DMS 273 (cell line): ENCODE data around the gene KLK11.
"Not testable (repeated sequence)": the region's sequence is repeated elsewhere in the genome, so short reads cannot be mapped to it uniquely, and the experiment has no call there.

ENCODE experiments used
- DNase-seq: peaks from one replicate; lab custom pipeline; 2025; ENCODE audit not compliant: unreplicated experiment; lab: John Stamatoyannopoulos, UW

The KLK11 gene

DNA sequence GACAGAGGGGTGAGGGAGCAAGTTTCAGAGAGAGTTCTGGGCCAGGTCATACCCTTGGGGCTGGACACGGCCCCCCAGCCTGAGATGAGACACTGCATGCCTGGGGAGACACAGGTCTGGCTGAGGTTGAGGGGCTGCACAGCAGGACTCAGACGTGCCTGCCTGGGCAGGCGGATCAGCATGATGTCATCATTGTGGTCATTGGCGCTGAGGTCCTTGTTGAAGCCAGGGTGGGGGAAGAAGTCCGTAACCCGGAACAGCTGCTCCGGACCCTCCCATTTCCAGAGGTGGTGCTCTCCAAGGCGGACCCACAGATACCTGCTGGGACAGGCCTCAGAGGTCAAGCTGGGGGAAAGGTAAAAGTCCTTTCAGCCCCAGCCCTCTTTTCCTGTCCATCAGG is 20.0 kb downstream of the KLK11 start:
- no peak for DNase-seq

DNA sequence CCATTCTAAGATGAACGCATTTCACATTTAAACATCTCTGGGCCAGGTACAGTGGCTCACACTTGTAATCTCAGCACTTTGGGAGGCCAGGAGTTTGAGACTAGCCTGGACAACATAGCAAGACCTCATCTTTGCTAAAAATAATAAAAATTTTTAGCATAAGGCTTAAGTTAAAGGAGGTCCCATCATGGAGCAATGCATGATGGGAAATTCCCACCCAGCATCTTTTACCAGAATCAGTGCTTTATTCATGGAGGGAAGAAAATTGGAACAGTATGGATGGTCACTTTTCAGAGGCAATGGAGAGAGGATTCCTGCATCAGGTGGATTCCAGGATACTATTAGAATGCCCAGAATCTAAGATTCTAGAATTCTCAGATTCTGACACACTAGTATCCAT is 21.2 kb downstream of the KLK11 start:
- DNase-seq, result no peak

DNA sequence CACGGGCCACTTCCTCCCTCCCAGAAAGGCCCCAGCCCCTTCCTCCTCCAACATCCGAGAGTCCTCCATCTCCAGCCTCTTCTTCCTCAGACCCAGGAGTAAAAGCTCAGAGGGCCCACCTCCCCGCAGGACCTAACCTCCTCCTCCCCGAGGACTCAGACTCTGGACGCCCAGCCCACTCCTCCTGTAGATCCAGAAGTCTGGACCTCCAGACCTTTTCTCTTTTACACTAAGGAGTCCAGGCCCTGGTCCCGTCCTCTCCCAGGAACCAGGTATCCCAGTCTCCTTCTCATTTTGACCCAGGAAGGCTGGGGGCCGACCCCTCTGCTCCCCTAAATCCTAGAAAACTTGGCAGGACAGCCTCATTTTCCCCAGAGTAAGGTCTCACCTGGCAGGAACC is 23.1 kb downstream of the KLK11 start:
- DNase-seq, result no peak

DNA sequence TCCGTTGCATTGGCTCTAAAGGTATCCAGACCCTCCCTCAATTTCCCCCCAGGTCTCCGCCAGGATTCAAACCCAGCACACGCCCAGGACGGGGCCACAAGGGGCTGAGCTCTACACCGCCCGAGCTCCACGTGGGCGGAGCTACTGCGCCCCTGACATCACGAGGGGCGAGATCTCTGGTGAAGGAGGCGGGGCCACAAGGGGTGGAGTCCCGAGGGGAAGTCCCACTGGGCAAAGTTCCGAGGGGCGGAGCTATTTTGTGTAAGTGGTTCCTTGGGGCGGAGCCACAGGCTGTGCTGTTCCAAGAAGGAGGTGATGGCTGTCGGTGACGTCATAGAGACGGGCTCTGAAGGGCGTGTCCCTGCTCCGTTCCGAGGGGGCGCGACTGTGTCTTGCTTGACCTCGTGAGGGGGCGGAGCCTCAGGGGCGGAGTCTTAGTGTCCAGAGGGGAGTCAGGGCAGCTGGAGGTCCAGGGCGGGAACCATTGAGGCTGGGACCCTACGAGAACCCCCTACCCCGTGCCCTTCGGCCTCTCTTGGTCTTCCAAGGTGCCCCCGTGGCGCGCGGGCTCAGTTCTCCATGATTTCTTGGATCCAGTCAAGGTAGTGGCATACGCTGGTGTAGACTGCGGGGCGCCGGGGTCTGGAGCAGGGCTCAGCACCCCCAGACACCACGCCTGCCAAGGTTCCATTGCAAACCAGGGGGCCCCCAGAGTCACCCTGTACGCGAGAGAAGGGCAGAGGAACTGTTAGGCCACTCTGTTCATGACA is 23.7 kb downstream of the KLK11 start:
- DNase-seq, result no peak

DNA sequence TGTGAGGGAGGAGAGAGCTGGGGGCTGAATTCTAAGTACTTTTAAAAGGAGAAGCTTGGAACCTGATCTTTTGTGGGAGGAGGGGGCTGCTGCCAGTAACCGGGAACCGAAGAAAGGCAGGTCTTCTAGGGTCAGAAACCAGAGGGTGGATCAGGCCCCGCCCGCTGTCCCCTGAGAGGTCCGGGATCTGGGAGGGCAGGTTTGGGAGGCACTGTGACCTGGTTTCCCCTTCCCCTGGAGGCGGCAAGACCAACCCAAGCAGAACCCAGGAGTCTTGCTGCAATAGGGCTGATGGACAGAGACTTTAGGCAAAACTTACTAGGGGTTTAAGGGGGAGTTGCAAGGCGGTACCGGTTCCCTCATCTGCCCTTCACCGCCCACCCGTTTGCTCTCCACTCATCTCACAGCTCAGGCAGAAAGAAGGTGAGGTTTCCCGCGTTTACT is 24.3 kb downstream of the KLK11 start:
- DNase-seq, result no peak

DNA sequence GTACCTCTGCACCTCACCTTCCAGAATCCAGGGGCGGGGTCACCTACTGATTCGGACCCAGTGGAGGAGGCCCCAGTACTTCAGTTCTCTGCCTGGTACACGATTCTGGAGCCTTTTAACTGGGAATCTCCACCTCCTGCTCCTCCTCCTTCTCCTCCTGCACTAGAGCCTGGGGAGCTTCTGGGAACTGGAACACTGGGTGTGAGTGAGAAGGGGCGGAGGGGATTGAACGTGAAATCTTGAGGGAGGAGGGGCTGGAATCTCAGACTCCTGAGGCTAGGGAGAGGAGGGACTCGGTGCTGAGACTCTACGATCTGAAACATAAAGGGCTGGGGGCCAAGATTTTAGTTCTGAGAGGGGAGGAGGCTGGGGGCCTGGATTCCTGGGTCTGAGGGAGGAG is 24.9 kb downstream of the KLK11 start, which contains the start of gene KLK8:
KLK8 (minus strand) TSS at position 90 of the 400 bp plus-strand sequence. CDS start 437 bp downstream, outside the sequence.
- no peak for DNase-seq

DNA sequence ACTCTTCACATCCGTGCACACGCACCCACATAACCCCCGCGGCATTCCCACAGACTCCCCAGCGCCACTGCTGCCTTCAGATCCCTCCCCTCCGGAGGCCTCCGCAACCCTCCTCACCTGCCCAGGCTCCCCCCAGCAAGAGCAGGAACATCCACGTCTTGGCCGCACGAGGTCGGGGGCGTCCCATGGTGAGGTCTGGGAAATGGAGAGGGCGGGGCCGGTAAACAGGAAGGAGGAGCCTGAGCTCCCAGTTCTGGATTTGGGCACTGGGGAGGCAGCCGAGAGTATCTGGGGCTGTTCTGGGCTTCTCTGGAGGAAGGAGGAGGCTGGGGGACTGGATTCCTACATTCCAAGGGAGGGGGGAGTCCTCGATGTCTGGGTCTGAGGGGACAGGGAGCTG is 25.4 kb downstream of the KLK11 start:
- DNase-seq, result no peak

DNA sequence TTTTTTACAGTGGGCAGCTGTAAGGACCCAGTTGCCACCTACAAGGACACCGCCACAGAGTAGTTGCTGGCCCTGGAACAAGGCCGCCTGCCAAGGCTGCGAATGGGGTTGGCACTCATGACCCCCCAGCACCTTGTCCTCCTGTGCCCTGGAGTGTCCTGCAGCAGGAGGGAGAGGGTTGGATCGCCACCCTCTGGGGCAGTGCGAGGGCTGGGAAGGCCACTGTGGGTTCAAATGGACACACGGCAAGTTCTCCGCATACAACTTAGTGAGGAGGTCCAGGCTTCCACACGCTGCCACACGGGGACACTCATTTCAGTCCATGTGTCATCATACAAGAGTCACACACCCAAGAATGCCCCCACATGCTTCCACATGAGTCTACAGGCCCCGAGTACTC is 26.0 kb downstream of the KLK11 start:
- no peak for DNase-seq

DNA sequence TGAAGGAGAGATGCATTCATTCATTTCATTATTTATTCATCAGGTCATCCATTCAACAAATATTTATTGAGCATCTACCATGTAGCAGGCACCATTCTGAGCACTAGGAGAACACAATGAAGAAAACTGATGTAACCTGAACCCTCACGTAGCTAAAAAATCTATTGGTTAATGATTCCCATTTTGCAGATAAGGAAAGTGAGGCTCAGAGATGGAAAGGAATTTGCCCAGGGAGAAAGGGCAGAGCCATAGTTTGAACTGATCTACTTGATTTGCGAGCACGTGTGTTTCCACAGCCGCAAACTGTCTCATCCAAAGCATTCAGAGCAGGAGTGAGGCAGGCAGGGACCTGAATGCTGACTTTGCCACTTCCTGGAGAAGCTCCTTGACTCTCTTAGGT is 27.7 kb downstream of the KLK11 start:
- no peak for DNase-seq

DNA sequence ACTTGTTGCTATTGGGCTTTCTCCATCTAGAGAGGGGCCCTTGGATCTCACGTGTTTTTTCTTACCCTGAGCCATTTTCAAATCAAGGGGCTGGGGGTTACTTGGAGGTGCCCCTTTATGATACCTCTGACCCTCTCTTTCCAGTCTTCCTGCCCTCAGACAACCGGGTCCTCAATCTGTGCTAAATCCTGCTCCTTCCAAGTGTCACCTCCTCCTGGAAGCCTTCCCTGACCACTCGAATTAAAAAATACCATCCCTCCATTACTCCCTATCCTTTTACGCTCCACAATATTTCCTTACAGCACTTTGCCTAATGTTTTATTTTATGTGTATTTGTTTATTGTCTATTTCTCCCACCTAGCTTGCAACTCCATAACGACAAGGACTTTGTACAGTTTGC is 28.4 kb downstream of the KLK11 start:
- no peak for DNase-seq

DNA sequence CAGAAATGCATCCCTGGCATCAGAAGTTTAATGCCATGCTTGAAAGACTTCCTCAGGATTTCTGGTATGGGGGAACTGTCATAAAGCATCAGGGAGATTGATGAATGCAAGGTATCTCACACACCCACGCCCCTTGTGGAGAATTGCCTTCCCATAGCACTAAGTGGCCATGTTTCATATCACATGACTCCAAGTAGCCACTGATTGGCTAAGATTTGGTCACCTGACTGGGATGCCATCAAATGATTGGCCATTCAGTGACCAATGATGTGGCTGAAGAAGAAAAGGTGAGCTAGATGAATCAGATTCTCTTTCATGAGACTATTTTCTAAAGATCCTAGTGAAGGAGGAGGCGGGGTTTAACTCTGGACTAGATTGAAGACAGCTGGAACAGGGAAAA is 32.3 kb downstream of the KLK11 start:
- DNase-seq, result peak; percentile 28

DNA sequence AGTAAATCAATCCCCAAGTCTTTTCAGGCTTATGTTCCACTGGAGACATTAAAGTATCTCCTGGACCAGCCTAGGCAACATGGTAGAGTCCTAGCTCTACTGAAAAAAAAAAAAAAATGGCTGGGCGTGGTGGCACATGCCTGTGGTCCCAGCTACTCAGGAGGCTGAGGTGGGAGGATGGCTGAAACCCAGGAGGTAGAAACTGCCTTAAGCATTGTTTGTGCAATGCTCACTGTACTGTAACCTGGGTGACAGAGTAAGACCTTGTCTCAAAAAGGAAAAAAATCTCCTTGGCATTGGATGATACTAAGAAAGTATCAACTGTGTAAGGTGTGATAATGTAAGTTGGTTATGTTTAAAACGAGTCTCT is 33.8 kb downstream of the KLK11 start:
- no peak for DNase-seq

DNA sequence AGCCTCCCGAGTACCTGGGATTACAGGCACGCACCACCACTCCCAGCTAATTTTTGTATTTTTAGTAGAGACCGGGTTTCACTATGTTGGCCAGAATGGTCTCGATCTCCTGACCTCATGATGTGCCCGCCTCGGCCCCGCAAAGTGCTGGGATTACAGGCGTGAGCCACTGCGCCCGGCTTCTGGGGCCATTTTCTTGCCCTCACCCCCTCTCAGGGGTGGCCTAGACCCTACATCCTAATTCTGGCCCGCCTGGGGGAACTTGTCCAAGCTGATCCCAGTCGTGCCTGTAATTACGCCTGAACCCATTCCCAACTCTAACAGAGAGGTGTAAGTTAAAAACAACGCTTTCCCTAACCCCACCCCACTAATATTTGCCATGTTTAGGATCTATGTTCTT is 42.0 kb downstream of the KLK11 start:
- not testable (repeated sequence) for DNase-seq

DNA sequence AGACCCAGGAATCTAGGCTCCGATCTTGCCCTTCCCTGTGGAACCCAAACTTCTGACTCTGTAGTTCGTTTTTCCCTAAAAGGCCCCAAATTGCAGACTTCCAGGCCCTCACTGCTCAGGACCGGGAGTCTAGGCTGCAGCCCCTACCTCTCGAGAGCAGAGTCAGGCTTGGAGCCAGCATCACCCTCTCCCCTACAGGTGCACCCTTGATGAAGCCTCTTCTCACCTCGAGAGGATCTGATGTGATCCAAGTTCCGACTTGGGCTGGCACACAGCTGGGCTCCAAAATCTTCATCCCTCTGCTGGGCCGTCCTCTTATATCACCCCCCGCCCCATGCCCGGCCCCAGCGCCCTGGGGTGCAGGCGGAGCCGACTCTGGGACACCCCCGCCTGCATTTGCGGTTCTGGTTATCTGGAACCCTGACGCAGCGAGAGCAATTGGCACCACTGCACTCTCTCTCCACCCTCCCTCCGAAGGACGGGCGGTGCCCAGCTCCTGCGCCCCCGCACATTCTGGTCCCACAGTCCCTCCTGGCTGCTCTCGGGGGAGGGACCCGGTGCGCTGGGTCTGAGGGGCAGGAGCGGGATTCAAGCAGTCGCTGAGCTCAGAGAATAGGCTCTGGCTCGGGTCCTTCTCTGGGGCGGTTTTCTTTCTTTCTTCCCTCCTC is 42.7 kb downstream of the KLK11 start, which contains the start of gene KLK7:
KLK7 (minus strand) TSS at position 293 of the 668 bp plus-strand sequence. CDS start 1,518 bp downstream, outside the sequence.
- no peak for DNase-seq

DNA sequence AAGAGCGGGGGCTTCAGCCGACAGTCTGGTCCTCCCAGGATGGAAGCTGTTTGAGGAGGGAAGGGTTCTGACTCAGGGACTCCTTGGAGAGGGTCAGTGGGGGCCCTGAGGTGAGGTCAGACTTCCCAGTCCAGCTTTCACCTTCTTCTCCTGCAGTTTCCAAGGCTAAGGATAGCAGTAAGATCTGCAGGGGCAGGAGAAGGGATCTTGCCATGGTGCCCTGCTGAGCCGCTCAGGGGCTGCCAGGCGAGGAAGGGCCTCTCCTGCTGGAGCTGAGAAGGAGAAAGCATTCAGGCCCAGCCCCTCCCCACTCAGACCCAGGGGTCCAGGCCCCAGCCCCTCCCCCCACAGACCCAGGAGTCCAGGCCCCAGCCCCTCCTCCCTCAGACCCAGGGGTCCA is 44.2 kb downstream of the KLK11 start:
- no peak for DNase-seq

DNA sequence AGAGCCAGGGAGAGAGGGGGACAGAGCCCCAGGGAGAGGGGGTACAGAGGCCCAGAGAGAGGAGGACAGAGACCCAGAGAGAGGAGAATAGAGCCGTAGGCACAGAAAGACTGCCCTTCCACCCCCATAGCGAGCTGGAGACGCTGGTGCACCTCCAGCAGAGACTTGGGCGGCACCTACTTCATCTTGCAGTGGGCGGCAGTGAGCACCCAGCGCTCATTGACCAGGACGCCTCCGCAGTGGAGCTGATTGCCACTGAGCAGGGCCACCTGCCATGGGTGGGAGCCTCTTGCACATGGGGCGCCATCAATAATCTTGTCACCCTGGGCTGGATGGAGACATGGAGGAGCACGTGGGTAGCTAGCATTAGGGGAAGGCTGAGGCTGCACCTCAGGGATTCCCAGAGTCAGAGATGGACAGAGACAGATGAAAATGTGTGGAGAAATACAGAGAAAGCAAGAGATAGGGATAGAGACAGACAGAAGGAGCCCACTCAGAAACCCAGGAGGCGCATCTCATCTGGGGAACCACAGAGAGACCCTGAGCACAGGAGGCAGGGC is 44.7 kb downstream of the KLK11 start:
- DNase-seq, result no peak

DNA sequence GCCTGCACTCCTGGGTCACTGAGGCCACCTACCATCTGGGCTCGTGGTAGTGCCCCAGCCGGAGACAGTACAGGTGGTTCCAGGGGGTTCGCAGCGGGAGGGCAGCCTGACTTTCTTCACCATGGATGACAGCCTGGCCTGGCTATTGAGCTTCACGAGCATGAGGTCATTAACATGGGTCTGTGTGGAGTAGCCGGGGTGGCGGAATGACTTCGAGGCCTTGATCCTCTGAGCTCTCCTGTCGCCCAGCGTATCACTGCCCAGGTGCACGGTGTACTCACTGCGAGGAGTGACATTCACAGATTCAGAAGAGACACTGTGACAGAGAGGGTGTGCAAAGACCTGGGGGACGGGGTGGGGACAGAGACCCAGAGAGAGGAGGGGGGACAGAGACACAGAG is 46.2 kb downstream of the KLK11 start:
- DNase-seq, result no peak

DNA sequence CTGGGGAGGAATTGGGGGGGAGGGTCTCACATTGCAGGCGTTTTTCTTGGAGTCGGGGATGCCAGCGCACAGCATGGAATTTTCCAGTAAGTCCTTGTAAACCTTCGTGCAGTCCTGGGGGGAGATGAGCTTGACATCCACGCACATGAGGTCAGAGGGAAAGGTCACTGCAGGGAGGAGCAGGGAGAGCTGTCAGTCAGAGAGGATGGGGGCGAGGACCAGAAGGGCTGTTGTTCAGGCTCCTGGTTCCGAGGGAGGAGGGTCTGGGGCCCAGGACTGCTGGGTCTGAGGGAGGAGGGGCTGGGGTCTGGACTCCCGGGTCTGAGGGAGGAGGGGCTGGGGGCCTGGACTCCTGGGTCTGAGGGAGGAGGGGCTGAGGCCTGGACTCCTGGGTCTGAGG is 46.7 kb downstream of the KLK11 start:
- no peak for DNase-seq

DNA sequence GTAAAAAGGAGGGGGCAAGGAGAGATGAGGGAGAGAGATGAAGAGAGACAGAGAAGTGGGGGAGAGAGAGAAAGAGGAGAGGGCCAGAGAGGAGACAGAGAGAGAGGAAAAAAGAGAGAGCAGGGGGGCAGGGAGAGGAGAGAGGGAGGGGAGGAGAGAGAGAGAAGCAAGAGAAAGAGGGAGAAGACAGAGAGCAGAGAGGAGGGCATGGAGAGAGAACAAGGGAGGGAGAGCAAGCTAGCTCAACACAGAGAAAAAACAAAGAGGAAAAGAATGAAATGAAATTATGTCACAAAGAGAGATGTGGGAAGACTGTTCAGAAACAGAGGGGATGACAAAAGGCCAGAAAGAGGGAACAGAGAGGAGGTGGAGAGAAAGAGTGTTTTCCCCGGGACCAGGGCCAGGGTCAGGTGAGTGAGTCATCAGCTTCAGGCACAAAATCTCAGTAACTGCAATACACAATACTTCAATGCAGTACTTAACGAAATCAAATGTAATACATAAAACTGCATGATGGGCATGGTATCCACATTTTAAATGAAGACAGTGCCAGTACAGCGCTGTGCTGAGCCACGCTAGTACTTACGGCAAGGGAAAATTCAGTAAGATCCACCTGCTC is 47.5 kb downstream of the KLK11 start:
- DNase-seq, result no peak

DNA sequence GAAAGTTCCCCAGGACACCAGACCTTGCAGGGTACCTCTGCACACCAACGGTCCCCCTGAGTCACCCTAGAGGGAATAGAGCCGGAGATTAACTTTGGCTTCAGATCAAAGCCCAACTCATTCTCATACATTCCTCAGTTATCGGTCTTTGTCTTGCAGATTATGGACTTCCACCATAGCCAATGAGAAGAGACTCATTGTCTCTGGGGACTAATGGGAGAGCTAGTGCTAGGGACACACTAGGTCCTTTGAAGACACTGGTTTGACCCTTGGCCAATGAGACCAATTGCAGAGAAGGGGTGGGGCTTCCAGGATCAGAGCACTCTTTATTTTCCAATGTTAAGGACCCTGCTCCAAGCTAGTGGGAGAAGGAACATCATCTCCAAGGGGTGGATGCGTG is 48.8 kb downstream of the KLK11 start:
- no peak for DNase-seq

DNA sequence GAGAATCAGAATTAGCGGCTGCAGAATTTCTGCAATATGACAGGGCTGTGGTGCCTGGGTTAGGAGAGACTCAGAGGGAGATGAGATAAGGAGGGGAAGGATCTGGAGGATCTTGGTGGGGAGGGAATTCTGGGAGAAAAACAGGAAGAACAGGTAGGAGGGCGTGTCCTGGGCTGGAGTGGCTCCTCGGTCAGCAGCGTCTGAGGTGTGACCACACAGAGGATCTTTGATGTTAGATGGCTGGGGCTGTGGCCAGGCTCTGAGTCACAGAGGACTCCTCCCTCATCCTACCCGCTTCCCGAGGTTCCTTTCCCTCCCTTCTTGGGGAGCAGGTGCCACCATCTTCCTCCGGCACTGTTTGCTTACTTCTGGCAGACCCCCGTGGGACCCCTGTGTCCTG is 50.6 kb downstream of the KLK11 start:
- DNase-seq, result no peak
